Endothelial cell of umbilical vein (primary cell): ENCODE results near the gene TBCE. TPM values are rescaled to one million over a fixed set of nuclear protein-coding genes. Genes with fewer than 3 reads are reported as not detected.

Experiments
- BruUV-seq: library from RNA; stranded (reverse); fragments of 400-500 nt; replicated peaks from 2 replicates; lab custom pipeline; 2021; lab: Mats Ljungman, UMichigan
- CTCF ChIA-PET: fragments of 300-600, 350-600 bp; sonication (Branson Sonifier 250); formaldehyde crosslinking; loops from one replicate; lab custom pipeline; 2021; ENCODE audit warnings: antibody characterized with exemption, inconsistent platforms; lab: Charles Lee
- POLR2A ChIA-PET: fragments of 300-600, 350-600 bp; sonication (Branson Sonifier 250); formaldehyde crosslinking; loops from one replicate; lab custom pipeline; 2021; ENCODE audit warnings: antibody characterized with exemption, inconsistent platforms; lab: Charles Lee
- DNase-seq: peaks from one replicate; pipeline ENCODE4 v3.0.0-alpha.2; 2011; ENCODE audit warnings: low read depth, low spot score
- FAIRE-seq: peaks from 2 replicates; lab custom pipeline; 2011; peaks lifted over from hg19 to GRCh38; lab: Jason Lieb, UNC
- H2AFZ ChIP-seq: 2 replicates; pipeline ENCODE4 v1.6.0; 2012; ENCODE audit warnings: low read depth, low read length, control low read depth, inconsistent platforms
- H3K27ac ChIP-seq: 2 replicates; pipeline ENCODE4 v1.5.1; 2011; ENCODE audit warnings: low read depth, mild to moderate bottlenecking, control low read depth, low read length, moderate library complexity; ENCODE audit not compliant: insufficient read depth
- H3K27me3 ChIP-seq, 2 experiments: 2 replicates each; pipeline versions ENCODE4 v1.6.0 to v1.6.1; 2011; ENCODE audit warnings: low read length in 2 of 2, mixed read lengths in 1 of 2; ENCODE audit not compliant: control insufficient read depth in 2 of 2, insufficient read depth in 2 of 2
- H3K36me3 ChIP-seq, 2 experiments: 2 replicates in 1 of 2; 3 replicates in 1 of 2; pipeline ENCODE4 v1.5.1; 2011; ENCODE audit warnings: low read length in 2 of 2, mild to moderate bottlenecking in 1 of 2, moderate library complexity in 1 of 2; ENCODE audit not compliant: control insufficient read depth in 2 of 2, insufficient read depth in 2 of 2; ENCODE audit errors: extremely low read depth in 1 of 2
- H3K4me1 ChIP-seq: 3 replicates; pipeline ENCODE4 v1.5.1; 2011; ENCODE audit warnings: mild to moderate bottlenecking, low read length; ENCODE audit not compliant: control insufficient read depth, insufficient read depth; ENCODE audit errors: extremely low read depth
- H3K4me2 ChIP-seq: 2 replicates; pipeline ENCODE4 v1.6.1; 2011; ENCODE audit warnings: low read length, control low read depth, mixed read lengths; ENCODE audit not compliant: insufficient read depth
- H3K4me3 ChIP-seq, 3 experiments: fragments of 200-600 bp in 1 of 3; sonication (generic), shearing (Covaris generic) in 1 of 3; replicated peaks in 1 of 3; 2 replicates each; pipeline ENCODE4 v1.5.1; 2011 to 2016; ENCODE audit warnings: control low read depth in 3 of 3, low read length in 3 of 3, mild to moderate bottlenecking in 2 of 3, inconsistent platforms in 1 of 3, low read depth in 1 of 3, moderate library complexity in 1 of 3; ENCODE audit not compliant: insufficient read depth in 1 of 3
- H3K79me2 ChIP-seq: 2 replicates; pipeline ENCODE4 v1.6.0; 2012; ENCODE audit warnings: low read length, inconsistent platforms; ENCODE audit not compliant: control insufficient read depth, insufficient read depth
- H3K9ac ChIP-seq: replicated peaks from 2 replicates; pipeline ENCODE3; 2011; ENCODE audit warnings: low read length, control low read depth; ENCODE audit not compliant: insufficient read depth; ENCODE audit errors: extremely low read depth
- H3K9me1 ChIP-seq: replicated peaks from 3 replicates; pipeline ENCODE4 v1.6.0; 2011; ENCODE audit warnings: mild to moderate bottlenecking, low read length; ENCODE audit not compliant: control insufficient read depth, insufficient read depth; ENCODE audit errors: extremely low read depth
- H3K9me3 ChIP-seq: replicated peaks from 2 replicates; pipeline ENCODE4 v1.5.1; 2012; ENCODE audit warnings: low read length, inconsistent platforms; ENCODE audit not compliant: control insufficient read depth, insufficient read depth
- H4K20me1 ChIP-seq: replicated peaks from 2 replicates; pipeline ENCODE3; 2011; ENCODE audit warnings: mild to moderate bottlenecking, low read length; ENCODE audit not compliant: control insufficient read depth, insufficient read depth; ENCODE audit errors: extremely low read depth
- CTCF ChIP-seq, 2 donors: IDR thresholded peaks; 1 replicate in 1 of 2; 2 replicates in 1 of 2; pipeline ENCODE4 v1.5.1; 2011; ENCODE audit warnings: low read length in 2 of 2, mild to moderate bottlenecking in 2 of 2, moderate library complexity in 2 of 2, control low read depth in 1 of 2, inconsistent platforms in 1 of 2, low read depth in 1 of 2; ENCODE audit not compliant: insufficient read depth in 1 of 2; ENCODE audit errors: extremely low read depth in 1 of 2
- EZH2 ChIP-seq: IDR thresholded peaks from 2 replicates; pipeline ENCODE4 v1.6.1; 2012; ENCODE audit warnings: borderline replicate concordance, low read depth, mild to moderate bottlenecking, moderate library complexity, low read length, inconsistent platforms; ENCODE audit not compliant: severe bottlenecking
- FOS ChIP-seq: IDR thresholded peaks from 2 replicates; pipeline ENCODE4 v1.6.1; 2011; ENCODE audit warnings: mild to moderate bottlenecking, low read length, moderate library complexity, borderline replicate concordance; ENCODE audit not compliant: insufficient read depth
- GATA2 ChIP-seq: IDR thresholded peaks from 2 replicates; pipeline ENCODE4 v1.7.0; 2011; ENCODE audit warnings: low read depth, mild to moderate bottlenecking, moderate library complexity, mixed read lengths, low read length; ENCODE audit not compliant: insufficient read length, insufficient read depth
- JUN ChIP-seq: IDR thresholded peaks from 2 replicates; pipeline ENCODE4 v1.6.1; 2011; ENCODE audit warnings: borderline replicate concordance, low read depth; ENCODE audit not compliant: insufficient read length, insufficient read depth
- MYC ChIP-seq: IDR thresholded peaks from one replicate; pipeline ENCODE4 v1.6.1; 2011; ENCODE audit warnings: mild to moderate bottlenecking, low read depth, low read length
- POLR2A ChIP-seq: IDR thresholded peaks from 2 replicates; pipeline ENCODE4 v1.6.1; 2012; ENCODE audit warnings: low read depth, mild to moderate bottlenecking, control low read depth, low read length
- POLR2AphosphoS5 ChIP-seq: IDR thresholded peaks from 2 replicates; pipeline ENCODE4 v1.6.1; 2012; ENCODE audit warnings: low read depth, mild to moderate bottlenecking, control low read depth, low read length, moderate library complexity; ENCODE audit not compliant: insufficient read depth
- dilution Hi-C: fragments of 300-500 bp; cut with MboI; formaldehyde crosslinking; loops from one replicate; pipeline ENCODE4 v1.15.0; 2019; ENCODE audit warnings: low sequenced_read_pairs; ENCODE audit not compliant: extremely low pct_ligation_motif_present
- intact Hi-C: fragments of 100-400 bp; cut with micrococcal nuclease; formaldehyde crosslinking; loops from one replicate; pipeline ENCODE4 v1.10.0; 2022
- polyA plus RNA-seq, 4 experiments: library from polyadenylated mRNA; depleted of rRNA in 3 of 4; stranded (reverse) in 3 of 4; unstranded in 1 of 4; fragments of >200 nt; gene quantifications; 2 replicates each; pipeline versions ENCODE4 v1.2.1 to v1.2.3, GENCODE V29; 2011 to 2012; ENCODE audit warnings: missing spikeins in 1 of 4
- total RNA-seq: library from RNA; stranded (reverse); gene quantifications from 2 replicates; pipeline ENCODE4 v1.2.3, GENCODE V29; 2021
- TF ChIP-seq, protein P1 (sequence below): IDR thresholded peaks from 2 replicates; pipeline ENCODE4 v1.6.1; 2011; ENCODE audit not compliant: insufficient read depth, insufficient read length

TBCE gene
- total and polyA plus RNA-seq, 2 donors (not counting 3 experiments of a cell fraction or from before 2014, with no cell fraction given), result 13.7 to 32.6 TPM

GRCh38 chr1:235495551-235495950 lies 128.3 kb downstream of the TBCE start:
- no peaks in the 10 kb centered on the region for H3K9me3 ChIP-seq
- H3K79me2 ChIP-seq, result peaks cover 35% of the 10 kb centered on the region
- BruUV-seq, result no TSS peak
- H3K9me1 ChIP-seq, result no peaks in the 10 kb centered on the region
- intact Hi-C loops (no loop called here), dilution Hi-C loops (no loop called here)
- DNase-seq (no peak), FAIRE-seq (no peak)
- no peak overlapping the region for H3K4me3 ChIP-seq
- CTCF ChIA-PET, result interaction anchor here (0.9 to 3.7 kb wide), 2 partner anchors 9 kb away, joined by 3 to 11 read pairs; partner anchors contain the start of gene B3GALNT2
- H3K36me3 ChIP-seq, result peaks cover 5 to 9% of the 10 kb centered on the region in 2 experiments
- H3K27ac ChIP-seq, result no peak overlapping the region
- H4K20me1 ChIP-seq, result peaks cover 2% of the 10 kb centered on the region
- H2AFZ ChIP-seq, result no peak overlapping the region
- H3K4me2 ChIP-seq, result no peak overlapping the region
- H3K4me1 ChIP-seq, result no peaks in the 10 kb centered on the region
- H3K27me3 ChIP-seq, result no peaks in the 10 kb centered on the region
- no peak overlapping the region for H3K9ac ChIP-seq
- no peak for TF ChIP-seq GATA2
- TF ChIP-seq FOS, result no peak
- no peak for TF ChIP-seq MYC
- no peak for TF ChIP-seq CTCF (IDR thresholded peaks at IDR 0.05; ENCODE audit: extremely low read depth in 1 of 2, insufficient read depth in 1 of 2, low read depth in 1 of 2, low read length in 2 of 2)
- TF ChIP-seq POLR2A, result no peak
- TF ChIP-seq, protein P1, sequence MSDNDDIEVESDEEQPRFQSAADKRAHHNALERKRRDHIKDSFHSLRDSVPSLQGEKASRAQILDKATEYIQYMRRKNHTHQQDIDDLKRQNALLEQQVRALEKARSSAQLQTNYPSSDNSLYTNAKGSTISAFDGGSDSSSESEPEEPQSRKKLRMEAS, result no peak
- no peak for TF ChIP-seq EZH2
- TF ChIP-seq POLR2AphosphoS5, result no peak
- no peak for TF ChIP-seq JUN
- POLR2A ChIA-PET, result no interaction called here
